ENCODE measurements around the gene CCDC6.

GRCh38 chr10:59864141-59864962 is 42.0 kb downstream of the CCDC6 start:
- TF ChIP-seq POLR2A (IDR thresholded peaks at IDR 0.05) (no peak), CTCF (IDR thresholded peaks at IDR 0.05) (no peak)
